Inferior parietal cortex (tissue), 1 donor: ENCODE measurements around the gene HPS4.
A peak's percentile ranks its signal among the peaks of the same experiment; 100 is the strongest.

Experiments used
- DNase-seq: peaks from one replicate; pipeline ENCODE4 v3.0.0-alpha.2; 2016; ENCODE audit errors: extremely low spot score

HPS4 gene

GRCh38 chr22:26466196-26466595 lies 17.4 kb downstream of the HPS4 start:
- DNase-seq, result peak; percentile 48

- no peak for DNase-seq
Observed at GRCh38 chr22:26464312-26464711, 19.3 kb downstream of the HPS4 start.

GRCh38 chr22:26463688-26464087 lies 19.9 kb downstream of the HPS4 start:
- DNase-seq, result no peak

GRCh38 chr22:26463101-26463661 lies 20.4 kb downstream of the HPS4 start:
- DNase-seq, result no peak

GRCh38 chr22:26462641-26463040 lies 20.9 kb downstream of the HPS4 start:
- no peak for DNase-seq

- DNase-seq, result no peak
Observed at GRCh38 chr22:26462051-26462450, 21.5 kb downstream of the HPS4 start.

GRCh38 chr22:26461188-26461810 lies 22.3 kb downstream of the HPS4 start:
- peak; percentile 64 for DNase-seq

GRCh38 chr22:26460202-26460601 lies 23.4 kb downstream of the HPS4 start:
- DNase-seq, result no peak

- DNase-seq, result no peak
Observed at GRCh38 chr22:26457661-26458272, 25.8 kb downstream of the HPS4 start.

- no peak for DNase-seq
Observed at GRCh38 chr22:26453812-26454500, 29.6 kb downstream of the HPS4 start.

- DNase-seq, result no peak
Observed at GRCh38 chr22:26453216-26453615, 30.4 kb downstream of the HPS4 start.

GRCh38 chr22:26452236-26453016 lies 31.2 kb downstream of the HPS4 start:
- peak; percentile 26 for DNase-seq

GRCh38 chr22:26450453-26451185 lies 33.0 kb downstream of the HPS4 start:
- no peak for DNase-seq

GRCh38 chr22:26448941-26449340 lies 34.6 kb downstream of the HPS4 start:
- no peak for DNase-seq

- no peak for DNase-seq
Observed at GRCh38 chr22:26448334-26448733, 35.2 kb downstream of the HPS4 start.

GRCh38 chr22:26447584-26448329 lies 35.8 kb downstream of the HPS4 start:
- DNase-seq, result no peak

GRCh38 chr22:26446808-26447515 lies 36.6 kb downstream of the HPS4 start:
- DNase-seq, result no peak

- no peak for DNase-seq
Observed at GRCh38 chr22:26445577-26446275, 37.9 kb downstream of the HPS4 start.

GRCh38 chr22:26444777-26445176 lies 38.8 kb downstream of the HPS4 start:
- DNase-seq, result no peak
